Left forelimb (tissue), 1 donor: ENCODE measurements around the gene PTPRCAP.

Source experiments
- DNase-seq: peaks from one replicate; pipeline ENCODE4 v3.0.0-alpha.2; 2018; ENCODE audit warnings: low spot score

Gene PTPRCAP

DNA sequence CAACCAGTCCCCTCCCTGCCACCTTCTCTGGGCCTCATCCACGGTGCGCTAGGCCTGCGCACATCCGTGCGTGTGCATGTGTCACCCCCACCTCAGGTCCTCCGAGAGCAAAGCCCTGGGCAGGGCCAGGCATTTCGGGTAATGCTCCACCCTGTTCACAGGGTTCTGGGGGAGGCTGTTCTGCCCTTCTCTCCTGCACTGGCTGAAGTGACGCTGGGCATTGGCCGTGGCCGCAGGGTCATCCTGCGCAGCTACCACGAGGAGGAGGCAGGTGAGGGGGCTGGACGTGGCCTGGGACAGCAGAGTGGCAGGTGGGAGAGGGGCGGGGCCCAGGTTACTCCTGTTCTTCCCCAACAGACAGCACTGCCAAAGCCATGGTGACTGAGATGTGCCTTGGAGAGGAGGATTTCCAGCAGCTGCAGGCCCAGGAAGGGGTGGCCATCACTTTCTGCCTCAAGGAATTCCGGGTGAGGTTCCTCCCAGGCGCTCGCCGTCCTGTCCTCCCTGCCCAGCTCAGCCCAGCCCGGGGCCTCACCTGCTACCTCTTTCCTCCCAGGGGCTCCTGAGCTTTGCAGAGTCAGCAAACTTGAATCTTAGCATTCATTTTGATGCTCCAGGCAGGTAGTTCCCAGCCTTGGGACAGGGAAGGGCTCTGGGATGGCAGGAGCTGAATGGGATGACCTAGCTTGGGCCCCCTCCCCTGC lies 41.8 kb downstream of the PTPRCAP start:
- DNase-seq = no peak

DNA sequence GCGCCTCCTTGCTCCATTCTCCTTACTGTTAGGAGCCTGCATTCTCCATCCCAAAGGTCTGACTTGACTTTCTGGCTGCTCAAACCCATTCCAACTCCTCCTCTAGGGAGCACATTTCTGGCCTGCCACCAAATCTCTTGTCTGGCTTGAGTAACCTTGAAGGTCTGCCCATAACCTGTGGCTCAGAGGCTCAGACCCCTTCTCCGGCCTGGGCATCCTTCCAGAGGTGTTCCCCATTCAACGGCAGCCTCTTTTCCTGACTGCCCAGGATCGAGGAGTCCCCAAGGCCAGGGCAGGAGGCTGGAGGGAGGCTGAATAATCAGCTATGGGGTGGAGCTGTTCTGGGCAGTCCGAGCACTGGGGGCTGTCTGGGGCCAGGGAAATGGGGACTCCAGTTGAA lies 43.5 kb downstream of the PTPRCAP start:
- no peak for DNase-seq

DNA sequence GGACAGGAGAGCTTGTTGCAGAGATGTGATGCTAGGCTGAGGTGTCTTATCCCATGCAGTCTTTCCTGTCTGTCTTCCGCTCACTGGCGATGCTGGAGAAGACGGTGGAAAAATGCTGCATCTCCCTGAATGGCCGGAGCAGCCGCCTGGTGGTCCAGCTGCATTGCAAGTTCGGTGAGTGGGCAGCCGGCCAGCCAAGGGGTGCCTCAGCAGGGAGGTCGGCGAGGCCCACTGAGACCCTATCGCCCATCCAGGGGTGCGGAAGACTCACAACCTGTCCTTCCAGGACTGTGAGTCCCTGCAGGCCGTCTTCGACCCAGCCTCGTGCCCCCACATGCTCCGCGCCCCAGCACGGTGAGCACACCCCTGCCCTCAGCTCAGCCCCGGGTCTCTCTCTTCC lies 44.0 kb downstream of the PTPRCAP start:
- DNase-seq = no peak

DNA sequence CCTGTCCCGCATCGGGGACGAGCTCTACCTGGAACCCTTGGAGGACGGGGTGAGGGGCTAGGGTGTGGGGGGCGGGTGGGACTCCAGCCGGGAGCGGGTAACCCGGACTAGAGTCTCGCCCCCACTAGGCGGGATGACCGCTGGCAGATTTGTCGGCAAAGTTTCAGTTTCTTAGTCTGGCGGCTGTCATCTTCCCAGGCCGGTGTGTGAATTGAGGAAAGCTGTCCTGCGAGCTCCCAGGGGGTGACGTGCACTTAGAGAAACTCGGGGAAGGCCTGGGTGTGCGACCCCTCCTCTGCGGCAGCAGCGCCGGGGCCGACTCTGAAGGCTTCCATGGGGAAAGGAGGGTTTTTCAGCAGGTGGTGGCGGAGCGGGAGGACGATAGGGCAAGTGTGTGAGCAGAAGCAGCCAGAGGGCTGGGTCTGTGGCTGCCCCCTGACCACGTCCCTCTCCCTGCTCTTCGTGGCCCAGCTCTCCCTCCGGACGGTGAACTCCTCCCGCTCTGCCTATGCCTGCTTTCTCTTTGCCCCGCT lies 45.2 kb downstream of the PTPRCAP start:
- no peak for DNase-seq

DNA sequence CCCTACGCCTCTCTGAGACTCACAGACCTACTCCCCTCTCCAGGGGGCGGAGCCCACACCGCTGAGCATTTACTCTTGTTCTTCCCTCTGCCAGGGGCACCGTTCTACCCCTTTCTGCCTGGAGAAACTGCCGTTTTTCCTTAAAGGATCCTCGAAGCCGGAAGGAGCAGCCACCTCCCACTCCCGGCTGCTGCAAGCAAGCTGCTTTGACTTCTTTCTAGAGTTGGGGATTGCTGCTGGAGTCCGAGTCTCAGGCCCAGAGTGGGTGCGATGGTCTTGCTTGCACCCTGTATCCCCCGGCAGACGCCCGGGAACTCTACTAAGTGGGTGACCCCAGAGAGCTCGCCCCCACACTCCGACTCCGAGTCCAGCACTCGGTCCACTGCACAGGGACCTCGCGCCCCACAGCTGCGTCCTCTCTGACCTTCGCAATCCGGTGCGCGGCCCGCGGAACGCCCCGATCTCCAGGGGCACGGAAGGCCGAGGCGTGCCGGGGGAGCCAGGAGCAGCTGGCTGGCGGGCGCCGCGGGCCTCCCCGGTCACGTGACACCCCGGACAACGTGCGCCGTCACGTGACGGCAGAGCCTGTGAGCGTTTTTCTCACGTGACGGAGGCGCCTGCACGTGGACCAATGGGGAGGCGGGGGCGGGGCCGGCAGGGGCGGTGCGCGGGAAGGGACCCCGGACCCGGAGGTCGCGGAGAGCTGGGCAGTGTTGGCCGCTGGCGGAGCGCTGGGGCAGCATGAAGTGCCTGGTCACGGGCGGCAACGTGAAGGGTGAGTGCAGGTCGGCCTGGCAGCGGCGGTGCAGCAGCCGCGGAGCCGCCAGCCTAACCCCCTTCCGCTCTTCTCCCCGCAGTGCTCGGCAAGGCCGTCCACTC lies 45.9 kb downstream of the PTPRCAP start, which contains the start of gene RAD9A:
TSS of gene RAD9A (plus strand) at position 683 of the 879 bp plus-strand sequence. CDS start at position 742, 59 bp downstream.
- DNase-seq = peak; percentile 94

DNA sequence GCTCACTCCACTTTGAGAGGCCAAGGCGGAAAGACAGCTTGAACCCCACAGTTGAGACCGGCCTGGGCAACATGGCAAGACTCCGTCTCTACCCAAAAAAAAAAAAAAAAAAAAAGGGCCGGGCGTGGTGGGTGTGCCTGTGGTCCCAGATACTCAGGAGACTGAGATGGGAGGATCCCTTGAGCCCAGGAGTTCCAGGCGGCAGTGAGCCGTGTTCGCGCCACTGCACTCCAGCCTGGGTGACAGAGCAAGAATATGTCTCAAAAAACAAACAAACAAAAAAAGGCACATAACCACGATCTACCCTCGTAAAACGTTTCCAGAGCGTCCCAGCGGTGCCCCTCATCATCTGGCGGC lies 46.6 kb downstream of the PTPRCAP start:
- DNase-seq = no peak

DNA sequence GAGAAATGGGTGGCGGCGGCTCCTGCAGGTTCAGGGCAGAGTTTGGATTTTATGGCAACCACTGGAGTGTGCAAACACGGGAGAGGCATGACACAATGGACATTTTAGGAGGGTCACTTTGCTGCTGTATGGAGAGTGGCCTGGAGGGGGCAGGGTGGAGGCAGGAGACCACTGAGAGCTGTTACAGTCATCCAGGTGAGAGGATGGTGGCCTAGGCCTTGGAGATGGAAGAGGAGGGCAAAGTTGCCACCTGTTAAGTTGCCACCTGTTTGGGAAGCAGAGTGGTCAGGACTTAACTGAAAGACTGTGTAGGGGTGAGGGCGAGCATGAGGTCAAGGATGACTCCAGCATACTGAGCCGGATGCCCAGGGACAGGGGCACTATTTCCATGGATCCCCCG lies 48.0 kb downstream of the PTPRCAP start:
- DNase-seq = no peak

DNA sequence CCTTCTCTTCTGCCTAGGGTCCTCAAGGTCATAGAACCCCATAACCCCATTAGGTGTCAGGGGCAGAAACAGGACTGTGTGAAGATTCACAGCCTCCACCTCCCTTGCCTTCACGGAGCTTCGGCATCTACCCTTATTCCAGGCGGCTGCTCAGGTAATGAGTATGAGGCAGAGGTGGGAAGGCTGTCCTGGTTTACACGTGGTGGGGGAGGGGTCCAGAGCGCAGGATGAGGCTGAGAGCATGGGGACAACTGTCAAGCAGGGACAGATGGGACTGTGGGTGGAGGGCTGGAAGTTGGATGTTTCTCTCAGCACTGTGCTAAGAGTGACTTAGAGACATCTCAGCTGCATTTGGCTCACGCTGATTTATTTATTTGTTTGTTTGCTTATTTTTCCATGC lies 50.0 kb downstream of the PTPRCAP start:
- DNase-seq = no peak

DNA sequence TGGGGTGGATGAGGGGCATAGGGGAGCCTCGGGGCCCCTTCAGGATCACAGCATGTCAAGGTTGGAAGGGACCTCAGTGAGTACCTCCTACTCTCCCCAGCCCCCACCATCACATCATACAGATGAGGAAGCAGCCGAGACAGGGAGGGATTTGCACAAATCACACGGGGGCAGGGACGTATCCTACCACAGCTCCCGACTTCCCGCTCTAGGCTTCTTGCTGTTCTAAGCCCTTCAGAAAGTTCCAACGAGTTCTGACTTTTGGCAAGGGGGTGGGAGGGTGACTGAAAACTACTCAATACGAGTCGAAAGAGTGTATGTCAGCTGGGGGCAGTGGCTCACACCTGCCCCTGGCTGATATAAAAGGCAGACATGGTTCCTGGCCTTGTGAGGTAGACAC lies 50.4 kb downstream of the PTPRCAP start:
- no peak for DNase-seq
